Measurements from ENCODE around the gene ARHGEF1. TPM values are rescaled to one million over a fixed set of nuclear protein-coding genes. Genes with fewer than 3 reads are reported as not detected.

Gene ARHGEF1
- total RNA-seq (1,000 to 10,000 TPM in 4 of 5 experiments, 100 to 1,000 TPM in 1; 662 to 1,236 (median 1,141) TPM), polyA plus RNA-seq (100 to 1,000 TPM; 184 to 367 TPM), total RNA-seq (734 reads per million, percentile 99 among the genes with 10 or more reads in this experiment)

GRCh38 chr19:41882568-41883462, at the start of gene ARHGEF1:
ARHGEF1 (plus strand) TSS chr19:41883184; CDS start chr19:41888083, 4,899 bp downstream.
- ATAC-seq, result no peak
- peaks cover 35 to 57% (median 49%) of the 10 kb centered on the region in 7 donors for H3K4me1 Mint-ChIP-seq
- peaks cover 0 to 4% (median 0%) of the 10 kb centered on the region in 11 donors for H3K9me3 Mint-ChIP-seq
- Histone ChIP-seq H3K9me3 (ENCODE audit: control insufficient read depth in 2 of 3, low read length in 3 of 3) (no peaks in the 10 kb centered on the region), H3K36me3 (ENCODE audit: control insufficient read depth in 2 of 3, insufficient read depth in 3 of 3, low read length in 3 of 3) (peaks cover 0 to 23% (median 0%) of the 10 kb centered on the region in 3 experiments), H3K4me3 (ENCODE audit: low read length) (peak within 1 kb of the TSS; percentile 99), H3K4me1 (ENCODE audit: control insufficient read depth in 2 of 2, insufficient read depth in 2 of 2, low read length in 2 of 2) (peaks cover 40 to 46% of the 10 kb centered on the region in 2 donors), H3K27me3 (ENCODE audit: control insufficient read depth in 2 of 2, insufficient read depth in 2 of 2, low read length in 2 of 2) (no peaks in the 10 kb centered on the region), H3K27ac (ENCODE audit: low read depth, low read length) (peak within 1 kb of the TSS; percentile 84)
- peak; percentile 47 to 76 (median 66) for DNase-seq
- peak within 1 kb of the TSS; percentile 93 to 100 (median 99) for H3K27ac Mint-ChIP-seq
- H3K27me3 Mint-ChIP-seq, result no peaks in the 10 kb centered on the region
- H3K36me3 Mint-ChIP-seq, result peaks cover 16 to 34% (median 25%) of the 10 kb centered on the region in 5 donors
- ChIA-PET CTCF (interaction anchor here (1.0 to 9.0 kb wide), 2 partner anchors 9 to 23 kb away, joined by 3 to 151 read pairs; partner anchors contain the start of genes CD79A and RPS19), POLR2A (interaction anchor here (0.9 to 13.3 kb wide), 10 partner anchors 8 to 329 kb away, joined by 3 to 565 read pairs (median 50); partner anchors contain the start of genes CD79A, ERFL and RPS19)
- peak within 1 kb of the TSS; percentile 93 to 100 (median 98) for H3K4me3 Mint-ChIP-seq
- intact Hi-C loops (cut with micrococcal nuclease), result loop anchor here (5.0 to 10.0 kb wide), 6 partner anchors 192 to 402 kb away; partner anchors contain the start of genes GRIK5 (in 2 of the 2), ZNF574 (in 2 of the 2), DEDD2 (in 1 of the 2) and GSK3A (in 1 of the 2)

DNA sequence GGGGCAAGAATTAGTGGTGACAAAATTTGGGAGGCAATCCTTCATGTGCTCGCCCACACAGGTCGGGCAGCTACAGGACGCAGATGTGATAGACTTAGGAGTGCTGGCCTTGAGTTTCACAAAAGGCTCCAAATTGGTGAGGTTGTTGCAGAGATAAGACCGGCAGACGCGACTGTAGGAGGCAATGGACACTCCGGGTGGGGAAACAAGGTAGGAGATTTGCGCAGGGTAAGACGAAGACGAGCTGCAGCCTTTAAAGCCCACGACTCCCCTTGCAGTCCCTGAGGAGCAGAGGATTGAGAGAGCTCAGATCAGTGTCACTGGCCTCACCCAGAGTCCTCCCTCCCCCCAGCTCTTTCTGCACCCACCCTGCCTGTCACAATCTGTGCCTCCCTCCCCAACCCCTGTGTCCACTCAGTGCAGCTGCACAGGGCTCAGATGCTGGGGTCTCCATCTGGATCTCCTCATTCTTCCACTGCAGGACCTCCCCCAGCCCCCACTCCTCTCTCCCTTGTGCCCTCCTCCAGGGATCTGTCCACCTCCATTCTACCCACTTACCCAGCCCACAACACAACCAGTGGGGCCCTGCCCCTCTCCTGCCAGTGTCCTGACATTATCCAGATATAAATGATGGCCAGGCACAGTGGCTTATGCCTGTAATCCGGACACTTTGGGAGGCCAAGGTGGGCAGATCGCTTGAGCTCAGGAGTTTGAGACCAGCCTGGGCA, 44.8 kb upstream of the ARHGEF1 start:
- Mint-ChIP-seq H3K27ac (no peak overlapping the region), H3K9me3 (no peaks in the 10 kb centered on the region), H3K4me3 (no peak overlapping the region), H3K4me1 (peaks cover 0 to 7% (median 0%) of the 10 kb centered on the region in 7 donors), H3K36me3 (no peaks in the 10 kb centered on the region), H3K27me3 (peaks cover 0 to 45% (median 14%) of the 10 kb centered on the region in 5 donors)
- no peaks in the 10 kb centered on the region for H3K36me3 ChIP-seq (ENCODE audit: control insufficient read depth in 2 of 3, insufficient read depth in 3 of 3, low read length in 3 of 3)
- no peaks in the 10 kb centered on the region for H3K9me3 ChIP-seq (ENCODE audit: control insufficient read depth in 2 of 3, low read length in 3 of 3)
- no peaks in the 10 kb centered on the region for H3K4me1 ChIP-seq (ENCODE audit: control insufficient read depth in 2 of 2, insufficient read depth in 2 of 2, low read length in 2 of 2)
- intact Hi-C loops (cut with micrococcal nuclease), result loop anchor here in 1 of 2 donors (5.0 kb wide), 1 partner anchor 46 kb away; no protein-coding TSS in a partner anchor
- H3K27me3 ChIP-seq (ENCODE audit: control insufficient read depth in 2 of 2, insufficient read depth in 2 of 2, low read length in 2 of 2), result no peaks in the 10 kb centered on the region
- H3K27ac ChIP-seq (ENCODE audit: low read depth, low read length), result no peak overlapping the region
- DNase-seq (no peak), ATAC-seq (no peak)
- no peak overlapping the region for H3K4me3 ChIP-seq (ENCODE audit: low read length)
- POLR2A ChIA-PET, result interaction anchor here (0.7 kb wide), 1 partner anchor 91 kb away, joined by 3 read pairs; no protein-coding TSS in a partner anchor
- CTCF ChIA-PET, result interaction anchor here (1.4 kb wide), 1 partner anchor 43 kb away, joined by 4 read pairs; no protein-coding TSS in a partner anchor

DNA sequence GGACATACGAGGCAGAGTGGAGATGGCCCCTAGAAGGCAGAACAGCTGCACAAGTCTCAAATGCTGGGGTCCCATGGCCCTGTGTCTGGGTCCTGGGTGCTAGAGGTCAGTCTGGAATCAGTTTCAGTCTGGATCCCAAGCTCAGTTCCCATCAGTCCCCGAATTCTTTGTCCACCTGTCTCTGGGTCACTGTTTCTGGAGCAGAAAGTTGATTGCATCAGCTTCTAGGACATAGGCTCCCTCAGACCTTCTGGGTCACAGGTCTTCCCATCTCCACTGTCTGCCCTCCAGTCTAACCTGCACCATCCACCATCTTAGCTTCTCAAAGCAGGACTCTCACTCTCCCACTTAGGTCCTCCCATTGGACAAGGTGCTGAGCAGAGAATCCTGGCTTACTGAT, 43.8 kb upstream of the ARHGEF1 start:
- ChIA-PET POLR2A (no interaction called here), CTCF (interaction anchor here (1.4 kb wide), 1 partner anchor 44 kb away, joined by 4 read pairs; no protein-coding TSS in a partner anchor)
- peaks cover 0 to 2% (median 0%) of the 10 kb centered on the region in 5 donors for H3K36me3 Mint-ChIP-seq
- Histone ChIP-seq H3K9me3 (ENCODE audit: control insufficient read depth in 2 of 3, low read length in 3 of 3) (no peaks in the 10 kb centered on the region), H3K27ac (ENCODE audit: low read depth, low read length) (no peak overlapping the region), H3K27me3 (ENCODE audit: control insufficient read depth in 2 of 2, insufficient read depth in 2 of 2, low read length in 2 of 2) (no peaks in the 10 kb centered on the region), H3K36me3 (ENCODE audit: control insufficient read depth in 2 of 3, insufficient read depth in 3 of 3, low read length in 3 of 3) (no peaks in the 10 kb centered on the region), H3K4me1 (ENCODE audit: control insufficient read depth in 2 of 2, insufficient read depth in 2 of 2, low read length in 2 of 2) (no peaks in the 10 kb centered on the region), H3K4me3 (ENCODE audit: low read length) (no peak overlapping the region)
- H3K4me3 Mint-ChIP-seq, result no peak overlapping the region
- ATAC-seq (no peak), DNase-seq (no peak)
- intact Hi-C loops (cut with micrococcal nuclease), result loop anchor here in 1 of 2 donors (5.0 kb wide), 1 partner anchor 47 kb away; no protein-coding TSS in a partner anchor
- peaks cover 0 to 7% (median 0%) of the 10 kb centered on the region in 11 donors for H3K9me3 Mint-ChIP-seq
- no peak overlapping the region for H3K27ac Mint-ChIP-seq
- H3K27me3 Mint-ChIP-seq, result peaks cover 0 to 47% (median 14%) of the 10 kb centered on the region in 5 donors
- peaks cover 0 to 7% (median 0%) of the 10 kb centered on the region in 7 donors for H3K4me1 Mint-ChIP-seq

GRCh38 chr19:41843371-41843770, 39.6 kb upstream of the ARHGEF1 start:
- peaks cover 0 to 8% (median 0%) of the 10 kb centered on the region in 11 donors for H3K9me3 Mint-ChIP-seq
- no peaks in the 10 kb centered on the region for H3K27me3 ChIP-seq (ENCODE audit: control insufficient read depth in 2 of 2, insufficient read depth in 2 of 2, low read length in 2 of 2)
- peaks cover 0 to 26% (median 1%) of the 10 kb centered on the region in 5 donors for H3K27me3 Mint-ChIP-seq
- H3K4me3 ChIP-seq (ENCODE audit: low read length), result no peak overlapping the region
- CTCF ChIA-PET, result no interaction called here
- H3K4me1 Mint-ChIP-seq, result peaks cover 0 to 5% (median 0%) of the 10 kb centered on the region in 7 donors
- H3K27ac ChIP-seq (ENCODE audit: low read depth, low read length), result no peak overlapping the region
- H3K27ac Mint-ChIP-seq, result no peak overlapping the region
- DNase-seq, result no peak
- no peaks in the 10 kb centered on the region for H3K9me3 ChIP-seq (ENCODE audit: control insufficient read depth in 2 of 3, low read length in 3 of 3)
- no peaks in the 10 kb centered on the region for H3K36me3 ChIP-seq (ENCODE audit: control insufficient read depth in 2 of 3, insufficient read depth in 3 of 3, low read length in 3 of 3)
- no peak overlapping the region for H3K4me3 Mint-ChIP-seq
- ATAC-seq, result no peak
- intact Hi-C loops (cut with micrococcal nuclease), result no loop called here
- peaks cover 0 to 3% (median 0%) of the 10 kb centered on the region in 5 donors for H3K36me3 Mint-ChIP-seq
- POLR2A ChIA-PET, result no interaction called here
- H3K4me1 ChIP-seq (ENCODE audit: control insufficient read depth in 2 of 2, insufficient read depth in 2 of 2, low read length in 2 of 2), result no peaks in the 10 kb centered on the region

GRCh38 chr19:41844601-41845000, 38.4 kb upstream of the ARHGEF1 start, which contains the start of gene LYPD4:
LYPD4 (minus strand) TSS chr19:41844683; CDS start chr19:41839285, 5,398 bp downstream.
- peak within 1 kb of the TSS in 1 of 9 donors; percentile 71 for H3K27ac Mint-ChIP-seq
- ChIA-PET CTCF (no interaction called here), POLR2A (no interaction called here)
- peaks cover 0 to 18% (median 0%) of the 10 kb centered on the region in 5 donors for H3K27me3 Mint-ChIP-seq
- intact Hi-C loops (cut with micrococcal nuclease), result no loop called here
- no peaks in the 10 kb centered on the region for H3K27me3 ChIP-seq (ENCODE audit: control insufficient read depth in 2 of 2, insufficient read depth in 2 of 2, low read length in 2 of 2)
- no peak for ATAC-seq
- DNase-seq, result no peak
- H3K4me3 Mint-ChIP-seq, result no peak within 1 kb of the TSS
- no peaks in the 10 kb centered on the region for H3K4me1 ChIP-seq (ENCODE audit: control insufficient read depth in 2 of 2, insufficient read depth in 2 of 2, low read length in 2 of 2)
- H3K9me3 ChIP-seq (ENCODE audit: control insufficient read depth in 2 of 3, low read length in 3 of 3), result no peaks in the 10 kb centered on the region
- H3K4me3 ChIP-seq (ENCODE audit: low read length), result no peak within 1 kb of the TSS
- no peaks in the 10 kb centered on the region for H3K36me3 ChIP-seq (ENCODE audit: control insufficient read depth in 2 of 3, insufficient read depth in 3 of 3, low read length in 3 of 3)
- peaks cover 0 to 8% (median 0%) of the 10 kb centered on the region in 11 donors for H3K9me3 Mint-ChIP-seq
- H3K27ac ChIP-seq (ENCODE audit: low read depth, low read length), result no peak within 1 kb of the TSS
- H3K36me3 Mint-ChIP-seq, result peaks cover 0 to 3% (median 0%) of the 10 kb centered on the region in 5 donors
- peaks cover 0 to 5% (median 0%) of the 10 kb centered on the region in 7 donors for H3K4me1 Mint-ChIP-seq

DNA sequence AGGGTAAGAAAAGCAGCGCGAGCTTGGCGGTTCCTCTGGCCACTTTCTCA, 38.2 kb upstream of the ARHGEF1 start, which contains the start of gene DMRTC2:
Gene DMRTC2 (plus strand): TSS at position 42 of the 50 bp plus-strand sequence. CDS start 2,387 bp downstream, outside the sequence.
- Mint-ChIP-seq H3K27me3 (peaks cover 0 to 19% (median 0%) of the 10 kb centered on the region in 5 donors), H3K27ac (peak within 1 kb of the TSS in 2 of 9 donors; percentile 20 to 71), H3K4me1 (peaks cover 0 to 5% (median 0%) of the 10 kb centered on the region in 7 donors), H3K9me3 (peaks cover 0 to 8% (median 0%) of the 10 kb centered on the region in 11 donors), H3K36me3 (peaks cover 0 to 3% (median 0%) of the 10 kb centered on the region in 5 donors), H3K4me3 (no peak within 1 kb of the TSS)
- ChIA-PET CTCF (no interaction called here), POLR2A (no interaction called here)
- H3K9me3 ChIP-seq (ENCODE audit: control insufficient read depth in 2 of 3, low read length in 3 of 3), result no peaks in the 10 kb centered on the region
- ATAC-seq (no peak), DNase-seq (no peak)
- H3K4me1 ChIP-seq (ENCODE audit: control insufficient read depth in 2 of 2, insufficient read depth in 2 of 2, low read length in 2 of 2), result no peaks in the 10 kb centered on the region
- no peak within 1 kb of the TSS for H3K27ac ChIP-seq (ENCODE audit: low read depth, low read length)
- no peaks in the 10 kb centered on the region for H3K36me3 ChIP-seq (ENCODE audit: control insufficient read depth in 2 of 3, insufficient read depth in 3 of 3, low read length in 3 of 3)
- intact Hi-C loops (cut with micrococcal nuclease), result no loop called here
- no peaks in the 10 kb centered on the region for H3K27me3 ChIP-seq (ENCODE audit: control insufficient read depth in 2 of 2, insufficient read depth in 2 of 2, low read length in 2 of 2)
- H3K4me3 ChIP-seq (ENCODE audit: low read length), result no peak within 1 kb of the TSS

All from naive thymus-derived CD4-positive, alpha-beta T cell (primary cell).